DOHH2 (cell line): ENCODE measurements around the gene C1GALT1.

ENCODE experiments used
- EZH2phosphoT487 ChIP-seq: fragments of 200-600 bp; sonication (generic); IDR thresholded peaks from 2 replicates; pipeline ENCODE4 v1.6.1; 2017; ENCODE audit warnings: borderline replicate concordance, mild to moderate bottlenecking, antibody characterized with exemption, low read length, moderate library complexity, mixed read lengths
- TF ChIP-seq, protein P1 (sequence below): fragments of 200-600 bp; sonication (generic); IDR thresholded peaks from one replicate; pipeline ENCODE4 v1.5.1; 2014; ENCODE audit warnings: antibody characterized with exemption, mild to moderate bottlenecking, low read depth, low read length; ENCODE audit not compliant: poor library complexity, severe bottlenecking

DNA sequence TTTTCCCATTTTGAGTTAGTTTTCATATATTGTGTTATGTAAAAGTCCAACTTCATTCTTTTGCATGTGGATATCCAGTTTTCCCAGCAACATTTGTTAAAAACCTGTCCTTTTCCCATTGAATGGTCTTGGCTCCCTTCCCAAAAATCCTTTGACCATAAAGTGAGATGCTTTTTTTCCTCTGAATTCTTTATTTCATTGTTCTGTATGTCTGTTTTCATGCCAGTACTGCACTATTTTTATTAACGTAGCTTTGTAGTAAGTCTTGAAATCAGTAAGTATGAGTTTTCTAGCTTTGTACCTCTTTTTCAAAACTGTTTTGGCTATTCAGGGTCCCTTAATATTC is 20.0 kb downstream of the C1GALT1 start:
- TF ChIP-seq, protein P1, sequence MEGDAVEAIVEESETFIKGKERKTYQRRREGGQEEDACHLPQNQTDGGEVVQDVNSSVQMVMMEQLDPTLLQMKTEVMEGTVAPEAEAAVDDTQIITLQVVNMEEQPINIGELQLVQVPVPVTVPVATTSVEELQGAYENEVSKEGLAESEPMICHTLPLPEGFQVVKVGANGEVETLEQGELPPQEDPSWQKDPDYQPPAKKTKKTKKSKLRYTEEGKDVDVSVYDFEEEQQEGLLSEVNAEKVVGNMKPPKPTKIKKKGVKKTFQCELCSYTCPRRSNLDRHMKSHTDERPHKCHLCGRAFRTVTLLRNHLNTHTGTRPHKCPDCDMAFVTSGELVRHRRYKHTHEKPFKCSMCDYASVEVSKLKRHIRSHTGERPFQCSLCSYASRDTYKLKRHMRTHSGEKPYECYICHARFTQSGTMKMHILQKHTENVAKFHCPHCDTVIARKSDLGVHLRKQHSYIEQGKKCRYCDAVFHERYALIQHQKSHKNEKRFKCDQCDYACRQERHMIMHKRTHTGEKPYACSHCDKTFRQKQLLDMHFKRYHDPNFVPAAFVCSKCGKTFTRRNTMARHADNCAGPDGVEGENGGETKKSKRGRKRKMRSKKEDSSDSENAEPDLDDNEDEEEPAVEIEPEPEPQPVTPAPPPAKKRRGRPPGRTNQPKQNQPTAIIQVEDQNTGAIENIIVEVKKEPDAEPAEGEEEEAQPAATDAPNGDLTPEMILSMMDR = no peak
- TF ChIP-seq EZH2phosphoT487 = no peak
